ENCODE data around the gene DOCK10.
"Not testable (repeated sequence)": the region's sequence is repeated elsewhere in the genome, so short reads cannot be mapped to it uniquely, and the experiment has no call there.

DOCK10 gene

DNA sequence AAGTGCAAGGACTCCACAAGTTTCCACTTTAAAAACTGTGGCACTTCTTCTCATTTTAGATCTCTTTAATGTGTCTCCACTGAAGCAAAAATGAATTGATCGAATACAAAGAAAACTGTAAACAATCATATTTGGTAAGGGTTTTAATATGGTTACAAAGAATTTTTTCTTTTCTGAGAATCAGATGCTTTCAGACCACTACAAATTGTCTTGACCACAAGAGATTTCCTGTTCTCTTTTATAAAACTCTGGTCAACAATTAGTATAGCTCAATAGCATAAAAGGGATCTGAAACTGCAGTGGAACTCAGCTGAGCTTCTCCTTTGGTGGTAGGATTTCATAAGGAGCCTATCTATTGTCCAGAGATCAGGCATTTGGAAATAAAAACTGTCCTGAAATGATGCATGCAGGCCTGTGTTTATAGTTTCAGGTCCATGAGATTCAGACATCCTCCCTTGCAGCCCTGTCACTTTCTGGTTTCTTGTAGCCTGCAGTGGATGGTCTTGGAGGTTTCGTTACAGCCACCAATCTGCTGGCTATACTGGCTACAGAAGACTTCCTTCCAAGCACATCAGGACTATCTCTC is 120.0 kb downstream of the DOCK10 start:
- no peak for DNase-seq (ENCODE audit: low read depth in 2 of 2)

DNA sequence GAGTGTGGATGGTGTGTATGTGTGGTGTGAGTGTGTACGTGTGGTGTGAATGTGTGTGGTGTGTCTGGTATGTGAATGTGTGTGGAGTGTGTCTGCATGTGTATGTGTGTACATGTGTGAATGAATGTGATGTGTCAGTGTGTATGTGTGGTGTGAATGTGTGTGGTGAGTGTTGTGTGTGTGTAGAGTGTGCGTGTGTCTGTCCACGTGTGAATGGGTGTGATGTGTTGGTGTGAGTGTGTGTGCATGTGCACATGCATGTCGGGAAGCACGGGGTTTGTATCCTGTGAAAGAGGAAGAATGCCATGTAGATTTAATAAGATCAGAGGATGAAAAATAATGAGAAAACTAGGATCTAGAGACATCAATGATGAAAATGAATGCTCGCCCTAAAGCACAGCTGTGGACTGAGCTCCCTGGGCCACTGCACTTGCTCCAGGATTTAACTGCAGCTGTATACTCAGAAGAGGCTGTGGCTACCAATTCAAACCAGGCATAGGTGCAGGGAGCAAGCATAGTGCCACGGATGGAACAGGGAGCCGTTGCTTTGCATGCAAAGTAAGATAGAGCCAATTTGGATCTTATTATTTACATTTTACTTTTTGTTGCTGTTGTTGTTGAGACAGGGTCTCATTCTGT is 122.7 kb downstream of the DOCK10 start:
- DNase-seq (ENCODE audit: low read depth in 2 of 2), result no peak

DNA sequence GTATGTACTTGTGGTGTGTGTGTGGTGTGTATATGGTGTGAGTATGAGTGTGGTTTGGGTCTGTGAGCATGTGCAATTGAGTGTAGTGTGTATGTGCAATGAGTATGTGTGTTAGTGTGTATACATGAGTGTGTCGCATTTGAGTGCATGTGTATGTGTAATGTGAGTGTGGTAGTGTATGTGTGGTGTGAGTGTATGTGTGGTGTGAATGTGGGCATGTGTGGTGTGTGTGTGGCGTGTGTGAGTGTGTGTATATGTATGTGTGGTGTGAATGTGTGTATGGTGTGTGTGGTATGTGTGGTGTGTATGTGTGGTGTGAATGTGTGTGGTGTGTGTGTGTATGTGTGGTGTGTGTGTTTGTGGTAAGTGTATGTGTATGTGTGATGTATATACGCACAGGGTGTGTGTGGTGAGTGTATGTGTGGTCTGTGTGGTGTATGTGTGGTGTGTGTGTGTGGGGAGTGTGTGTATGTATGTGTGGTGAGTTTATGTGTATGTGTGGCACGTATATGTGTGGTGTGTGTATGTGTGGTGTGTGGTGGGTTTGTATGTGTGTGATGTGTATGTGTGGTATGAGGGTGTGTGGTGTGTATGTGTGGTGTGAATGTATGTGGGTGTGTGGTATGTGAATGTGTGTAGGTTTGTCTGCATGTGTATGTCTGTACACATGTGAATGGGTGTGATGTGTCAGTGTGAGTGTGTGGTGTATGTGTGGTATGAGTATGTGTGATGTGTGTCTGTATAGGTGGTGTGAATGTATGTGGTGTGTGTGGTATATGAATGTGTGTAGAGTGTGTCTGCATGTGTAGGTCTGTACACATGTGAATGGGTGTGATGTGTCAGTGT is 123.4 kb downstream of the DOCK10 start:
- no peak for DNase-seq (ENCODE audit: low read depth in 2 of 2)

DNA sequence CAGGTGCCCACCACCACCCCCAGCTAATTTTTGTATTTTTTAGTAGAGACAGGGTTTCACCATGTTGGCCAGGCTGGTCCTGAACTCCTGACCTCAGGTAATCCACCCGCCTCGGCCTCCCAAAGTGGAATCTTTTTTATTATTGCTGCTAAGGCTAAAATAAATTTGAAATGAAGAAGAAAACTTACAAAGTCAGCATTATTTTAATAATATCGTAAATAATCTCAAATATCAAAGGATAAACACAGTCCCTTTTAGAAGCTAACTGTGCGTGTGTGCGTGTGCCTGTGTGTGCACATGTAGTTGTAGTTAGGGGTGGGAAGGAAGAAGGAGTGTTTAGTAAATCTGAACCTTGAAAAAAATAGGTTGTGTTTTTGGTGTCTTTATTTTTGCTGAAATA is 125.0 kb downstream of the DOCK10 start:
- DNase-seq (ENCODE audit: low read depth in 2 of 2), result not testable (repeated sequence)

DNA sequence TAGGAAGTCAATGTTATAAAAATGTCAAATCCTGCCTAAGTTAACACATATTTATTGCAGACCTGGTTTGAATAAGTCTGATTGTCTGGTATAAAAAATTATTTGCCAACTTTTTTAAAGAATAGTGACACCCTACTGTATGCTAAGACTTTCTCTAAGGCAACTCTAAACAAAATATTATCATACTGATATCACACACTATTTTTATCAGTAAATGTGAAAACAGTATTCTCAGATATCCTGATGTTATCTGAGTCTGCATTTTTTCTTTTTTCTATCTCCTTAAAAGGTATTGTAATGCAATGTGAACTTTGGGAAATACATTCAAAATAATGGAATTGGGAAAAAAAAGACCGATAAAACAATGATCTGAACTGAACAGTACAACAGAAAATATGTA is 127.1 kb downstream of the DOCK10 start:
- no peak for DNase-seq (ENCODE audit: low read depth in 2 of 2)

DNA sequence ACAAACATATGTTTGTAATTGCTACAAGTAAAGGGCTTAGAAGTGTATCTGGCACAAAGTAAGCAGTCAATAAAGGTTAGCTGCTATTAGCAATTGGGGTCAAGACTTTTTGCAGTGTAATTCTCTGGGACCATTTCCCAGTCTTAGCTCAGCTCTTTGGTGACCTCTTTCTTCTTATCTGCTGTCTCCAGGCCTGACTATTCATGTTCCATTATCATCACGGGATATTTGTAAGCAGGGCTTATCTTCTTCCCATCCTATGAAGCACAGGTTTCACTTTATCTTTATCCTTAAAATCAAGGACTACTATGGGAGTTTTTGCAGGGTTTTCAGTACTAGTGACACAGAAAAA is 131.7 kb downstream of the DOCK10 start:
- DNase-seq (ENCODE audit: low read depth in 2 of 2), result no peak

DNA sequence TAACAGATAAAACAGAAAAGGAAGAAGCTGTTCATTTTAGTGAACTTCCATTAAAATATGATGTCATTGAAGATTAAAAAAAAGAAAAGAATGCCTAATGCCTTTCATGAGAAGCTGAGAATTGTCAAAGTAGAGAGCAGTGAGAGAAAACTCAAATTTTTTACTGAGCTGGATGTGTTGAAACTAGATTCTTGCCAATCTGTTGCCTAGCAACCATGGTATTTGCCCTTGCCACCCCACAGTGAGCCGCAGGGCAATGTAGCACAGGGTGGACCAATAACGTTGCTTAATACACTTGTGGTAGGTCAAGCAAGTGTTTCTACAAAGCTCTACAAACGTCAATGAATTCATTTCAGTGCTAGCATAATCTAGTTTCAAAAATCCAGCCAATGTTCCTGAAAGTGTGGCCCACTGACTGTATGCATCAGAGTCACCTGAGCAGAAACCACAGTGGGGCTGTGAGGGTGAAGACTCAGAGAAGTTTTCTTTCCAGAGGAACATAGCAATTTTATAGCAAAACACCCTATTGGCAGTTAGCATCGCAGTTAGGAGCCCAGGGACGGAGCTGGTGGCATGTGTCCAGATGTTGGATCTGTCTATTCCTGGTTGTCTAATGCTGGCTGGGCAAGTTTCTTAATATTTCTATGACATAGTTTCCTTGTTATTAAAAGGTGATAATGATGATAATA is 132.2 kb downstream of the DOCK10 start:
- no peak for DNase-seq (ENCODE audit: low read depth in 2 of 2)

DNA sequence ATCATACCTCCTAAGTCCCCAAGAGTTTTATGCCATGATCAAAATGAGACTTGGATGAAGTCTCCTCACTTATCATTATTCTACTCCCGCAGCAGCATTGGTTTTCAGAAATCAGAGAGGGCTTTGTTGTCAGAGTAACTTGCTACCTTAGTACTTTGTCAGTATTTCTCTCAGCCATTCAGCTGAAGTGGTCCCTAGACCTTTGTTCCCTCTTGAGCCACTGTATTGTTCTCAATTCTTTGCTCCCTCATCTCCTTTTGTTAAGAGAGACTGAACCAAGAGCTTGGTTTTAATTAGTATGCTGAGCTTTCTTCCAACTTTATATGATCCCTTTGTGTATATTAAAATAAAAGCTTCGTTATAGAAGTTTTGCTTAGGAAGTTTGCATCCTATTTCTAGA is 133.4 kb downstream of the DOCK10 start:
- no peak for DNase-seq (ENCODE audit: low read depth in 2 of 2)

DNA sequence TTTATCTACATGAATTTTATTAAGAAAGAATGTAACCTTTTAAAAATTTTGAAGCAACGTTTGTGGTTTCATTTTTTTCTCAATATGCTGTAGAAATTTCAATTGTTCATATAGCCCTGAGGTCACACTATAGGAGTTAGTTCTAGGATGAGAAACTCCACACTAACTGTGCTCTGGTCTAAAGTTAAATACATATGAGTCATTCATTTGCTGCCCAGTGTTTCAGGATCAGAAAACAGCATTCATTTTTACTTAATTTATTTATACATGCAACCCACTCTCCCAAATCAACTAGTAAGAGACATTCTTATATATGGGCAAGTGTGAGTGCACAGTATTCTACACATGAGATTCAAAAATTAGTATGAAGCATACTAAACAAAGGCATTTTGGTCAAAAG is 137.9 kb downstream of the DOCK10 start:
- DNase-seq (ENCODE audit: low read depth in 2 of 2), result no peak

DNA sequence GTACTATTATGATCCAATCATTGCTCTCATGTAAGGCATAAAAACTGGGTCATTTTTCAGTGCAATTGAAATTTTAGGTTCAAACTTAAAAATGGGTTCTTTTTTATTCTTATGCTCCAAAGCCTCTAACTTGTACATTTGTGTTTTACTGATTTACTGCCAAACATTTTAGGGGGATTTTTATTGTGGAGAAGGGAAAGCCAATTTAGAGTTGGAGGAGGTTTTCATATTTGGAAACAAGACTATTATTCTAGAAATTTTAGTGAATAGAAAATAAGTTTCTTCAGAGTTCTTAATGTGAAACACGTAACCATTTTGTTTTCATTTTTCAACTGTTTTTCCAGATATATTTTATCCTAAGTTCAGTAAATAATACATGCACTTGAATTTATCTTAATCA is 138.6 kb downstream of the DOCK10 start:
- DNase-seq (ENCODE audit: low read depth in 2 of 2), result no peak

DNA sequence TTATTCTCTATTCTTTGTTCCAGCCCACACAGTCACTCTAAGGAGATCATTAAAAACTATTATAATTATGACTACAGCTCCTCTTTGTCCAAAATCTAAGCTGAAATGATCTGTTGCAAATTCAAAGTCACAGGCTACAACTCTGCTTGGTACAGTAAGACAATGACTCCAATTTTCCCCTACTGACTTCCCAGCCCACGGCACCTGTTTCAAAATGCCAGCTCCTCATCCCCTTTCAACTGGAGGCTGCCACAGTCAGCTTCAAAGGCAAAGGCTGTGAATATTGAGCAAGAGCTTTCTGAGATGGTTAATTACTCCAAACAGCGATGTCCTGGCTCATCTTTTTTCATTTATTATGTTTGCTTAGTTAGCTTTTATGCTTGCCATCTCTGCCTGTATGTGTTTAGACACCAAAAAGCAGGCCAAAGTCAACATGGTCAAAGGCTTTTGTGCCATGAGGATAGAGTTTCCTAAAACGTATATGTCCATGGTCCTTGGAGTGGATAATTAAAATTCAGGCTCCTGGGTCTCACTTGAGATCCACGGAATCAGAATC is 141.1 kb downstream of the DOCK10 start:
- no peak for DNase-seq (ENCODE audit: low read depth in 2 of 2)

DNA sequence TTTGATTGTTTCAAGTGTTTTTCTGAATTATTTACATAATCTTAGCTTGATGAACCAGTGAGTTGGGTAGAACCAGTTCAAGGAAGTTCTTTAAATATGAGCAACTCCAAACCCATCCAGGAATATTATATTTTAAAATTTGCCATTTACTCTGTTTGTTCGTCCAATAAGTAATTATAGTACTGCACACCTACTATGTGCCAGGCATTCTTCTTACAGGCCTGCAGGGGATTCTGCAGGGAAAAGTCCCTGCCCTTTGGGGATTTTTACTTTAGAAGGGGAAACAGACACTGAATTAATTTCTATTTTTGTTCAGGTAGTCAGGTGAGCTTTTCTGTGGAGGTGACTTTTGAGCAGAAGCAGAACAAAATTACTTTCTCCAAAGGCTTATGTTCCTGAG is 146.9 kb downstream of the DOCK10 start:
- DNase-seq (ENCODE audit: low read depth in 2 of 2), result no peak

DNA sequence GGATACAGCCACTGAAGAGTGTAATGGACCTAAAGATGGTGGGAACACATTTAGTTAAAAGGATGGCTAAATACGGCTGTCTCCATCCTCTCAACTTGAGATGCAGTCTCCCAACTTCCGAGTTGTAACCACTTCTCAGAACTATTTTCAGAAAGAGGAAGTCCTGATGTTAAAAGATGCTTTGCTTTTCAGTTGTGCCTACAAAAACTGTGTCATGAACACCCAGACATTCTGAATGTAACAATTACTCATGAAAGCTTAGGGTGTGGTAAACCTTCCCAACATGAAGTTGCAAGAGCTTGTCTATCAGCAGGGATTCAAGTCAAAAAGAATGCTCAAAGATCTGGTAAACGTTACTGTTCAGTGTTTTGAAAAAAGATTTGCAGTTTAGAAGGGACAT is 147.9 kb downstream of the DOCK10 start:
- no peak for DNase-seq (ENCODE audit: low read depth in 2 of 2)

DNA sequence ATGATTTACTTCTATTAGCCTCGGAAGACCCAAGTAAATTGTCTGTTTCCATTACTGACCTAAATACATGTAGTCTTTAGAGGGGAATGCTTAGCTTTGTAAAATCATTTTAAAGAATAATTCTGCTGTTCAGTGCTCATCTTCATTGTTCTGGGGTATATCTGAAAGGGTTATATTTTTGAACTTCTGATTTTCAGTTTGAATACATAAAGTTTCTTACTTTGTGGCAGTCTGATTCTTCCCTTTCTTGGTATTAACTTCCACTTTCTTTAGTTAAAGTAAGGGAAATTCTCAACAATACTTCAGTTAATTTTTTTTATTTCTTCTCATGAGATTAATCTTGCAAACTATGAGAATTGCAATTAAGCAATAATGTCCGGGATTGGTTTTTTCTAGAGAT is 148.4 kb downstream of the DOCK10 start:
- DNase-seq (ENCODE audit: low read depth in 2 of 2), result no peak

DNA sequence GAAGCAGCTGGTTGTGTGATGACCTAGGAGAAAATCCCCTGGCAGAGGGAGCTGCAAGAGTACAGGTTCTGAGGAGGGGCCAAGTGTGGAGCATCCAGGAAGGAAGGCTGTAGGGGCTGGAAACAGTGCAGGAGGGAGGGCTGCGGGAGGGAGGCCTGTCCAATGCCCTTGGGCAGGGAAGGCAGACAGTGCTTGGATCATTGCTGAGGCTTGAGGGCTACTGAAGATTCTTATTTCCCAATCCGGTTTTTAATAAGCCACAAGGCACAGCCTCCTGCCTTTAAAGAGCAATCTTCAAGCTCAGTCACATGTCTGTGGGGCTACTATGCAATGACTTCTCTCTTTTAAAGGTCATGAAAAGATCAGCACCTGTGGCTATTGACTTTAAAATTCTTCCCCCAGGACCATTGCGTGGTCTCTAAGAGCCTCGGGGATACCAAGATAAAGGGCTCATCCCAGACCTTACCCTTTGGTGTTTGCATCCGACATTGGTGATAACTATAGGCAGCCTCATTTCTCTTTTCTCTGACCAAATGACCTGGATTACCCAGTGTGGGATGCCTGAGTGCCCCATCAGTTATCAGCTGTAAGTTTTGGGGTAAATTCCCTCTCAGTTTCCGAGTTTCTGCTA is 149.6 kb downstream of the DOCK10 start:
- no peak for DNase-seq (ENCODE audit: low read depth in 2 of 2)

DNA sequence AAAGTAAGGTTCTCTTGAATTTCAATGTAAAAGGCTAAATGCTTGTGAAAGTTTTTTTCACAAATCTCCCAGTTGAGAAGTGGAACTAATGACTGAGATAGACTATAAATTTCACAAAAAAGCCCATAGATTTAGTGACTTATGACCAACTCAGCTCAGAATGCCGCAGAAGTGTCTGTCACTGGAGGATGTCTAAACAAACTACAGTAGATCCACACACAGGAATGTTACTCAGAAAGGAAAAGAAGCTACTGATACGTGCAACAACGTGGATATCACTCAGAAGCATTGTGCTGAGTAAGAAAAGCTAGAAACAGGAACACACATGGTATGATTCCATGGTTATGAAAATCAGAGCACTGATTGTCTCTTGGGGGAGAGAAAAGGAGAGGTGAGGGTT is 151.9 kb downstream of the DOCK10 start:
- DNase-seq (ENCODE audit: low read depth in 2 of 2), result no peak

DNA sequence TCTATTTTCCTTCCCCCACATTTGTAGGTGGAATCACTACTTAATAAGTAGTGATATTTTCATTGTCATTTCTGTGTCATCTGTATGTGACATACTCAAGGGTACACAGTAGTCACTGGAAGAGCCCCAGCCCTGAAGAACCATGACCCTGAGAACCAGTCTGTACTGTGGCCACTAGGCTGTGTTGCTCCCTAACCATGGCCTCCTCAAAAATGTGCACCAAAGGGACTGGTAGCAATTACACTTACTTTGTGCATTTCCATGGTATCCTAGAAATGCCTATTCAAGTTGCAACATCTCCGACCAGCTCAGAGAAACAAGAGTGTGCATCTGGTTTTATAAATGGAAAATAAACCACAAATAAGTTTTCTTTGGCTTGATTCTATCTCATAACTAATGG is 155.1 kb downstream of the DOCK10 start:
- DNase-seq (ENCODE audit: low read depth in 2 of 2), result no peak

DNA sequence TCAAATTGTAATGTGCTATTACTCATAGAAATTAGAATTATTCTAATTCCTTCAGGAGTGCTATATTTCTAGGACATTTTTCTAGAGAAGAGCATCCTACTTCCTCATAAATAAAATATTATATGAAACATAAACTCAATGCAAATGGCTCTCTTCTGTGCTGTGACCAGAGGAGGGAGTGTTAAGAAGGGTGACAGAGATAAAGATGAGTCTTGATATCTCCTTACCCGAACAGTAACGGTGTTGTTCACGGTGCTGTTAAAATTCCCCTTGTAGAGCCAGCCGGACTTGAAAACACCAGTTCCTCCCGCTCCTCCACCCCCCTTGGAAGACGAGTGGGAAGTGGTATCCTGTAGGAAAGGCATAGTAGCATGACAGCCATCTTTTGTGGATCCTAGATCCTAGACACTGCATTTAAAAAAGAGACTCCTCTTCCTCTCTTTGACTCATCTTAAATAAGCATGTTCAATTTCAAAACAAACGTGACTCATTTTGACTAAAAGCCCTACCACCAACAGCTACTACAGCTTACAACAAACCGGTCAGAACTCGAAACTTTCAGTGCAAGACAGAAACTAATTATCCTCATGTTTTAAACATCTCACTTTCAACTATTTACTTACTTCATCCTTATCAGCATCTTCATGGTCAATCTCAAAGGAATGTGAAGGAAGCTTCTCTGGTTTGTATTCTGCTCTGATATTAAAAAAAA is 156.3 kb downstream of the DOCK10 start:
- DNase-seq (ENCODE audit: low read depth in 2 of 2), result no peak

DNA sequence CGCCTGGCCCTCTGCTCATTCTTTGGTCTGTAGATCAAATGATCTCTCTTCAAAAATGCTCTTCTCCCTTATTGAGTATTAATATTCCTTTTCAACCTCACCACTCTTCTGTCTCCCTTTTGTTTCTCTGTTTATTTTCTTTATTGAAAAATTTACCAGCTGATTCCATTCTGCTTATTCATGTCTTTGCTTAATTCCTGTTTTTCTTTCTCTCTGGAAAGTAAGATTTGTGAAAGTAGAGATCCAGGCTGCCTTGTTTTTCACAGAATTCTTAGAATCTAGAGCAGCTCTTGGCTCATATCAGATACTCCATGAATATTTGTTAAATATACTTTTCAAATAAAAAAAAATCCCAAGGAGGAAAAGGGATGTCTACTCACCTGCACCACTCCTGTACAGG is 157.0 kb downstream of the DOCK10 start:
- no peak for DNase-seq (ENCODE audit: low read depth in 2 of 2)

DNA sequence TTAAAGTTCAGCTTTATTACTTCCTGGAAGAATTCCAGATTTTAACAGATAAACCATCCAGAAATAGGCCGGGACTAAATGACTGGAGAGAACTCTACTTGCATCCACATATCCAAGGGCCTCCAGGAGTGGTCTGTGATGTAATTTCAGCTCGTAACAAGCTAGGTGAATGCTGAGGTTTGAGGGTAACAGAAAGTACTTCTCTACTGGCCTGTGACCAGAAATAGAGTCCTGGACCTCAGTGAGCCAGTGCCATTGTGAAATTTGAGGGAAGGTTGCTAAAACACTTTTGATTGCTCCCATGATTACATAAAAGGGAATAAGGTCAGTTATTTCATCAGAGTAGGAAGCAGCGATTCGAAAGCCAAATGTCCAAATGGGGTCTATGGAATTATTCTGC is 158.1 kb downstream of the DOCK10 start:
- no peak for DNase-seq (ENCODE audit: low read depth in 2 of 2)

DNA sequence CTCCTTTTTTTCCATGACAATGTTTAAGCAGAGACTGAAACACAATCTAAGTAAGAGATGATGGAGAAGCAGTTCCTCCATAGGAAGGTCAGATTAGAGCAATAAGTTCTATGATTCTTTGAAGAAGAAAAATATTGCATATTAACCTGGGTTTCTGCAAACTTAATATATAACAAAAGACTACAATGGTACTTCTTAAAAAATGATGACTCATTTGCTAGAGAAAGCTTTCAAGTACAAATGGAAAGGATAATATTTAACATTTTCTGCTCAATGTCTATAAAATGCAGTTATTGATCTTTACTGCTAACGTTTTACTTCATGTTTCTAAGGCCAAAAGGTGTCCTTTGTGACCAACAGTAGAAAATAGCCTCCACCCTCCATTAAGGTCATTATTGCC is 158.6 kb downstream of the DOCK10 start:
- DNase-seq (ENCODE audit: low read depth in 2 of 2), result no peak

Measured in stimulated activated CD4-positive, alpha-beta T cell treated with anti-CD3 and anti-CD28 coated beads, Interleukin-15, amount 100 ng/mL, for 48 hours (primary cell).